HEK293 (cell line): ENCODE measurements around the gene ACRBP.

Experiments used
- CTCF ChIA-PET: fragments of 350-600 bp; formaldehyde crosslinking; extraction: SDS; loops from one replicate; lab custom pipeline; 2021; ENCODE audit warnings: antibody characterized with exemption; lab: Yijun Ruan, JAX
- POLR2A ChIA-PET: fragments of 300-600 bp; formaldehyde crosslinking; extraction: SDS; loops from one replicate; lab custom pipeline; 2020; ENCODE audit warnings: antibody characterized with exemption, inconsistent platforms; lab: Yijun Ruan, JAX
- H3K27ac ChIP-seq: fragments of 200-500 bp; sonication (Bioruptor generic); 2 replicates; pipeline ENCODE4 v1.5.1; 2014; ENCODE audit warnings: low read depth, low read length, control low read depth, inconsistent platforms; ENCODE audit errors: extremely low read depth
- H3K36me3 ChIP-seq, 2 experiments: fragments of 200-500 bp in 1 of 2; sonication (Bioruptor generic) in 1 of 2; 1 replicate in 1 of 2; 2 replicates in 1 of 2; pipeline ENCODE4 v1.5.1; 2014 to 2017; ENCODE audit warnings: inconsistent platforms in 2 of 2, low read length in 2 of 2; ENCODE audit not compliant: control insufficient read depth in 2 of 2, insufficient read depth in 1 of 2
- H3K4me1 ChIP-seq: fragments of 200-500 bp; sonication (Bioruptor generic); 2 replicates; pipeline ENCODE4 v1.5.1; 2014; ENCODE audit warnings: mild to moderate bottlenecking, low read length, inconsistent platforms; ENCODE audit not compliant: control insufficient read depth, insufficient read depth
- H3K4me3 ChIP-seq: 2 replicates; pipeline ENCODE4 v1.5.1; 2011; ENCODE audit warnings: low read depth, mild to moderate bottlenecking, control low read depth, low read length, moderate library complexity
- H3K9me3 ChIP-seq: fragments of 200-500 bp; sonication (Bioruptor generic); 2 replicates; pipeline ENCODE4 v1.5.1; 2014; ENCODE audit warnings: low read depth, low read length, inconsistent platforms; ENCODE audit not compliant: control insufficient read depth, insufficient read depth
- GLIS2 ChIP-seq: fragments of 450-650 bp; formaldehyde crosslinking; IDR thresholded peaks from 2 replicates; pipeline ENCODE4 v1.5.1; 2016; ENCODE audit warnings: missing biosample characterization, missing genetic modification characterization
- KLF10 ChIP-seq: fragments of 450-650 bp; IDR thresholded peaks from 2 replicates; pipeline ENCODE4 v1.5.1; 2018; ENCODE audit warnings: missing biosample characterization, mild to moderate bottlenecking, missing genetic modification characterization
- MYNN ChIP-seq: fragments of 450-650 bp; formaldehyde crosslinking; IDR thresholded peaks from 2 replicates; pipeline ENCODE4 v1.5.1; 2016; ENCODE audit warnings: missing biosample characterization, missing genetic modification characterization, borderline replicate concordance
- OVOL3 ChIP-seq: fragments of 450-650 bp; formaldehyde crosslinking; IDR thresholded peaks from 2 replicates; pipeline ENCODE4 v1.5.1; 2016; ENCODE audit warnings: missing biosample characterization, missing genetic modification characterization
- SP3 ChIP-seq: fragments of 450-650 bp; formaldehyde crosslinking; IDR thresholded peaks from 2 replicates; pipeline ENCODE4 v1.5.1; 2016; ENCODE audit warnings: missing biosample characterization, missing genetic modification characterization
- ZFHX2 ChIP-seq: fragments of 450-650 bp; formaldehyde crosslinking; conservative IDR thresholded peaks from 2 replicates; pipeline ENCODE4 v1.5.1; 2016; ENCODE audit warnings: missing biosample characterization, missing genetic modification characterization
- ZIC2 ChIP-seq: fragments of 450-650 bp; formaldehyde crosslinking; IDR thresholded peaks from 2 replicates; pipeline ENCODE4 v1.5.1; 2016; ENCODE audit warnings: missing biosample characterization, missing genetic modification characterization
- ZNF10 ChIP-seq: fragments of 450-650 bp; formaldehyde crosslinking; IDR thresholded peaks from 2 replicates; pipeline ENCODE4 v1.5.1; 2017; ENCODE audit warnings: missing biosample characterization, missing genetic modification characterization
- ZNF112 ChIP-seq: fragments of 450-650 bp; formaldehyde crosslinking; IDR thresholded peaks from 2 replicates; pipeline ENCODE4 v1.5.0; 2017; ENCODE audit warnings: missing biosample characterization, missing genetic modification characterization
- ZNF157 ChIP-seq: fragments of 450-650 bp; formaldehyde crosslinking; IDR thresholded peaks from 2 replicates; pipeline ENCODE4 v1.5.1; 2016; ENCODE audit warnings: missing biosample characterization, missing genetic modification characterization
- ZNF19 ChIP-seq: fragments of 450-650 bp; formaldehyde crosslinking; IDR thresholded peaks from 2 replicates; pipeline ENCODE4; 2016; ENCODE audit warnings: missing biosample characterization, missing genetic modification characterization, low read depth
- ZNF292 ChIP-seq: fragments of 450-650 bp; formaldehyde crosslinking; IDR thresholded peaks from 2 replicates; pipeline ENCODE4 v1.5.1; 2016; ENCODE audit warnings: low read depth, missing biosample characterization, missing genetic modification characterization, borderline replicate concordance
- ZNF341 ChIP-seq: fragments of 450-650 bp; formaldehyde crosslinking; IDR thresholded peaks from 2 replicates; pipeline ENCODE4; 2016; ENCODE audit warnings: low read depth, missing biosample characterization, missing genetic modification characterization
- ZNF394 ChIP-seq: fragments of 450-650 bp; formaldehyde crosslinking; IDR thresholded peaks from 2 replicates; pipeline ENCODE4 v1.5.1; 2016; ENCODE audit warnings: missing biosample characterization, missing genetic modification characterization, mild to moderate bottlenecking, moderate library complexity, borderline replicate concordance
- ZNF416 ChIP-seq: fragments of 450-650 bp; formaldehyde crosslinking; IDR thresholded peaks from 2 replicates; pipeline ENCODE4 v1.5.1; 2016; ENCODE audit warnings: missing biosample characterization, missing genetic modification characterization
- ZNF426 ChIP-seq: fragments of 450-650 bp; formaldehyde crosslinking; IDR thresholded peaks from 2 replicates; pipeline ENCODE4 v1.5.1; 2017; ENCODE audit warnings: missing biosample characterization, missing genetic modification characterization, mild to moderate bottlenecking, inconsistent platforms, moderate library complexity
- ZNF48 ChIP-seq: fragments of 450-650 bp; formaldehyde crosslinking; IDR thresholded peaks from 2 replicates; pipeline ENCODE4 v1.5.1; 2016; ENCODE audit warnings: missing biosample characterization, missing genetic modification characterization
- ZNF560 ChIP-seq: fragments of 450-650 bp; formaldehyde crosslinking; IDR thresholded peaks from 2 replicates; pipeline ENCODE4 v1.5.1; 2017; ENCODE audit warnings: missing biosample characterization, missing genetic modification characterization, borderline replicate concordance
- ZNF585B ChIP-seq: fragments of 450-650 bp; formaldehyde crosslinking; IDR thresholded peaks from 2 replicates; pipeline ENCODE4 v1.5.1; 2016; ENCODE audit warnings: missing biosample characterization, missing genetic modification characterization
- ZNF623 ChIP-seq: fragments of 450-650 bp; formaldehyde crosslinking; IDR thresholded peaks from 2 replicates; pipeline ENCODE4 v1.5.1; 2016; ENCODE audit warnings: missing biosample characterization, missing genetic modification characterization
- TF ChIP-seq, protein P1 (sequence below): fragments of 450-650 bp; IDR thresholded peaks from 2 replicates; pipeline ENCODE4 v1.5.1; 2018; ENCODE audit warnings: missing biosample characterization, mild to moderate bottlenecking, missing genetic modification characterization
- TF ChIP-seq, protein P2 (sequence below): fragments of 450-650 bp; formaldehyde crosslinking; IDR thresholded peaks from 2 replicates; pipeline ENCODE4 v1.5.1; 2016; ENCODE audit warnings: missing biosample characterization, missing genetic modification characterization
- TF ChIP-seq, protein P3 (sequence below): fragments of 450-650 bp; formaldehyde crosslinking; IDR thresholded peaks from 2 replicates; pipeline ENCODE4 v1.5.1; 2017; ENCODE audit warnings: missing biosample characterization, missing genetic modification characterization
- TF ChIP-seq, protein P4 (sequence below): fragments of 450-650 bp; formaldehyde crosslinking; IDR thresholded peaks from 2 replicates; pipeline ENCODE4 v1.5.1; 2016; ENCODE audit warnings: missing biosample characterization, missing genetic modification characterization
- TF ChIP-seq, protein P5 (sequence below): fragments of 450-650 bp; formaldehyde crosslinking; IDR thresholded peaks from 2 replicates; pipeline ENCODE4 v1.5.1; 2016; ENCODE audit warnings: missing biosample characterization, missing genetic modification characterization
- TF ChIP-seq, protein P6 (sequence below): fragments of 450-650 bp; formaldehyde crosslinking; IDR thresholded peaks from 2 replicates; pipeline ENCODE4 v1.5.1; 2016; ENCODE audit warnings: missing biosample characterization, missing genetic modification characterization

Gene ACRBP

DNA sequence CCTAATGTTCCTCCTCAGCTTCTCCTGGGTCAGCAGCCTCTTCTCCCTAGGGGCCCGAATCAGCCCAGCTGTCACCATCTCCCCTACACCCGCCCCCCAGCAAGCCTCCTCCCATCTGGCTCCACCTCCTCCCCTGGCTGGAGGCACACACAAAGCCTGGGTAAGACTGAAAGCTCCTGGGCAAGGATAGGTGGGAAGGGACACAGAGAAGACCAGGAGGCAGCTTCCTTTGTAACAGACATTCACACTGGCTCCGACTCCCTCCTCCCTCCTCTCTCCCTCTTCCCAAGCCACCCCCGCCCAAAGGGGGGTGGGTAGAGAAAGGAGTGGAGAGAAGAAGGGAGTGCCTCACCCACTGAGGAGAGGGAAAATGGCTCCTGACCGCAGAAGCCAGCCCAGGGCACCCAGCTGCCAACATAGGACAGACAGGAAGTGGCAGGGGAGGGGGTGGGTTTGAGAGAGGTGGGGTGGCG, 44.1 kb downstream of the ACRBP start (continued):
- TF ChIP-seq ZNF48 (tag by site-specific recombination) = no peak
- TF ChIP-seq ZNF416 (tag by site-specific recombination) = no peak
- TF ChIP-seq ZNF157 (tag by site-specific recombination) = no peak
- no peak for TF ChIP-seq ZNF585B
- TF ChIP-seq MYNN (tag by site-specific recombination) = no peak
- TF ChIP-seq, protein P1, sequence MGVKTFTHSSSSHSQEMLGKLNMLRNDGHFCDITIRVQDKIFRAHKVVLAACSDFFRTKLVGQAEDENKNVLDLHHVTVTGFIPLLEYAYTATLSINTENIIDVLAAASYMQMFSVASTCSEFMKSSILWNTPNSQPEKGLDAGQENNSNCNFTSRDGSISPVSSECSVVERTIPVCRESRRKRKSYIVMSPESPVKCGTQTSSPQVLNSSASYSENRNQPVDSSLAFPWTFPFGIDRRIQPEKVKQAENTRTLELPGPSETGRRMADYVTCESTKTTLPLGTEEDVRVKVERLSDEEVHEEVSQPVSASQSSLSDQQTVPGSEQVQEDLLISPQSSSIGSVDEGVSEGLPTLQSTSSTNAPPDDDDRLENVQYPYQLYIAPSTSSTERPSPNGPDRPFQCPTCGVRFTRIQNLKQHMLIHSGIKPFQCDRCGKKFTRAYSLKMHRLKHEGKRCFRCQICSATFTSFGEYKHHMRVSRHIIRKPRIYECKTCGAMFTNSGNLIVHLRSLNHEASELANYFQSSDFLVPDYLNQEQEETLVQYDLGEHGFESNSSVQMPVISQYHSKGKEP (tag by site-specific recombination) = no peak
- TF ChIP-seq ZNF10 (tag by site-specific recombination) = no peak
- TF ChIP-seq ZNF19 (tag by site-specific recombination) = no peak
- TF ChIP-seq, protein P2, sequence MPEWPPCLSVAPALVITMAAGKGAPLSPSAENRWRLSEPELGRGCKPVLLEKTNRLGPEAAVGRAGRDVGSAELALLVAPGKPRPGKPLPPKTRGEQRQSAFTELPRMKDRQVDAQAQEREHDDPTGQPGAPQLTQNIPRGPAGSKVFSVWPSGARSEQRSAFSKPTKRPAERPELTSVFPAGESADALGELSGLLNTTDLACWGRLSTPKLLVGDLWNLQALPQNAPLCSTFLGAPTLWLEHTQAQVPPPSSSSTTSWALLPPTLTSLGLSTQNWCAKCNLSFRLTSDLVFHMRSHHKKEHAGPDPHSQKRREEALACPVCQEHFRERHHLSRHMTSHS = no peak
- TF ChIP-seq ZNF341 (tag by site-specific recombination) = peak; percentile 55
- TF ChIP-seq SP3 (tag by site-specific recombination) = peak; percentile 61
- TF ChIP-seq ZNF426 (tag by site-specific recombination) = no peak
- TF ChIP-seq ZNF394 (tag by site-specific recombination) = 0 out of 2 replicates have a peak, but pooled peaks have one; percentile 31
- peak; percentile 40; the same call in 1 of the 2 replicates for TF ChIP-seq ZIC2 (tag by site-specific recombination)
- TF ChIP-seq, protein P3, sequence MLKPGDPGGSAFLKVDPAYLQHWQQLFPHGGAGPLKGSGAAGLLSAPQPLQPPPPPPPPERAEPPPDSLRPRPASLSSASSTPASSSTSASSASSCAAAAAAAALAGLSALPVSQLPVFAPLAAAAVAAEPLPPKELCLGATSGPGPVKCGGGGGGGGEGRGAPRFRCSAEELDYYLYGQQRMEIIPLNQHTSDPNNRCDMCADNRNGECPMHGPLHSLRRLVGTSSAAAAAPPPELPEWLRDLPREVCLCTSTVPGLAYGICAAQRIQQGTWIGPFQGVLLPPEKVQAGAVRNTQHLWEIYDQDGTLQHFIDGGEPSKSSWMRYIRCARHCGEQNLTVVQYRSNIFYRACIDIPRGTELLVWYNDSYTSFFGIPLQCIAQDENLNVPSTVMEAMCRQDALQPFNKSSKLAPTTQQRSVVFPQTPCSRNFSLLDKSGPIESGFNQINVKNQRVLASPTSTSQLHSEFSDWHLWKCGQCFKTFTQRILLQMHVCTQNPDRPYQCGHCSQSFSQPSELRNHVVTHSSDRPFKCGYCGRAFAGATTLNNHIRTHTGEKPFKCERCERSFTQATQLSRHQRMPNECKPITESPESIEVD (tag by site-specific recombination) = no peak

DNA sequence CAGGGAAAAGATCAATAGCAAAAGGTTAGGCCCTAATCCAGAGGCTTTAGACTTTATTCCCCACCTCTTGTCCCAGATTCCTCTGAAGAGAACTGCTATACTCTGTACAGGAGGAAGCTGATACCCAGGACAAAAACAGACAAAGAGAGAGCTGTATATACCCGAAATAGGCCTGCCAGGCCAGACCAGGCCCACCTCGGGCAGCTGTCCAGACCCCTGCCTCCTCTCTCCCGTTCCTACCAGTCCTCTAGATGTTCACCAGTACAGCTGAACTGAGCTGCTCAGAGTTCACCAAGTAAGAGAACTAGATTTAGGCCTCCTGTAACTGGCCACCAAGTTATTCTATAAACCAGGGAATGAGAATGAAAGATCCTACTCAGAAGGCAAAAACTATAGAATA, 44.7 kb downstream of the ACRBP start:
- ChIA-PET CTCF (interaction anchor here (0.7 to 2.0 kb wide), 8 partner anchors 19 to 223 kb away, joined by 3 to 9 read pairs (median 4); no protein-coding TSS in a partner anchor), POLR2A (no interaction called here)
- Histone ChIP-seq H3K4me3 (no peak overlapping the region), H3K36me3 (peaks cover 51 to 85% of the 10 kb centered on the region in 2 experiments), H3K27ac (no peak overlapping the region), H3K9me3 (no peaks in the 10 kb centered on the region), H3K4me1 (peaks cover 13% of the 10 kb centered on the region)
- TF ChIP-seq, protein P4, sequence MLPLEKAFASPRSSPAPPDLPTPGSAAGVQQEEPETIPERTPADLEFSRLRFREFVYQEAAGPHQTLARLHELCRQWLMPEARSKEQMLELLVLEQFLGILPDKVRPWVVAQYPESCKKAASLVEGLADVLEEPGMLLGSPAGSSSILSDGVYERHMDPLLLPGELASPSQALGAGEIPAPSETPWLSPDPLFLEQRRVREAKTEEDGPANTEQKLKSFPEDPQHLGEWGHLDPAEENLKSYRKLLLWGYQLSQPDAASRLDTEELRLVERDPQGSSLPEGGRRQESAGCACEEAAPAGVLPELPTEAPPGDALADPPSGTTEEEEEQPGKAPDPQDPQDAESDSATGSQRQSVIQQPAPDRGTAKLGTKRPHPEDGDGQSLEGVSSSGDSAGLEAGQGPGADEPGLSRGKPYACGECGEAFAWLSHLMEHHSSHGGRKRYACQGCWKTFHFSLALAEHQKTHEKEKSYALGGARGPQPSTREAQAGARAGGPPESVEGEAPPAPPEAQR (tag by site-specific recombination) = no peak
- TF ChIP-seq ZNF112 (tag by site-specific recombination) (no peak), ZNF560 (tag by site-specific recombination) (no peak), ZNF48 (tag by site-specific recombination) (no peak), ZFHX2 (tag by site-specific recombination) (no peak), ZNF341 (tag by site-specific recombination) (no peak), GLIS2 (tag by site-specific recombination) (no peak), ZNF623 (tag by site-specific recombination) (no peak), OVOL3 (tag by site-specific recombination) (no peak), KLF10 (tag by site-specific recombination) (no peak), ZNF292 (tag by site-specific recombination) (no peak)
- TF ChIP-seq, protein P5, sequence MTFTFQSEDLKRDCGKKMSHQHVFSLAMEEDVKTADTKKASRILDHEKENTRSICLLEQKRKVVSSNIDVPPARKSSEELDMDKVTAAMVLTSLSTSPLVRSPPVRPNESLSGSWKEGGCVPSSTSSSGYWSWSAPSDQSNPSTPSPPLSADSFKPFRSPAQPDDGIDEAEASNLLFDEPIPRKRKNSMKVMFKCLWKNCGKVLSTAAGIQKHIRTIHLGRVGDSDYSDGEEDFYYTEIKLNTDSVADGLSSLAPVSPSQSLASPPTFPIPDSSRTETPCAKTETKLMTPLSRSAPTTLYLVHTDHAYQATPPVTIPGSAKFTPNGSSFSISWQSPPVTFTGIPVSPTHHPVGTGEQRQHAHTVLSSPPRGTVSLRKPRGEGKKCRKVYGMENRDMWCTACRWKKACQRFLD (tag by site-specific recombination) = no peak
- TF ChIP-seq, protein P6, sequence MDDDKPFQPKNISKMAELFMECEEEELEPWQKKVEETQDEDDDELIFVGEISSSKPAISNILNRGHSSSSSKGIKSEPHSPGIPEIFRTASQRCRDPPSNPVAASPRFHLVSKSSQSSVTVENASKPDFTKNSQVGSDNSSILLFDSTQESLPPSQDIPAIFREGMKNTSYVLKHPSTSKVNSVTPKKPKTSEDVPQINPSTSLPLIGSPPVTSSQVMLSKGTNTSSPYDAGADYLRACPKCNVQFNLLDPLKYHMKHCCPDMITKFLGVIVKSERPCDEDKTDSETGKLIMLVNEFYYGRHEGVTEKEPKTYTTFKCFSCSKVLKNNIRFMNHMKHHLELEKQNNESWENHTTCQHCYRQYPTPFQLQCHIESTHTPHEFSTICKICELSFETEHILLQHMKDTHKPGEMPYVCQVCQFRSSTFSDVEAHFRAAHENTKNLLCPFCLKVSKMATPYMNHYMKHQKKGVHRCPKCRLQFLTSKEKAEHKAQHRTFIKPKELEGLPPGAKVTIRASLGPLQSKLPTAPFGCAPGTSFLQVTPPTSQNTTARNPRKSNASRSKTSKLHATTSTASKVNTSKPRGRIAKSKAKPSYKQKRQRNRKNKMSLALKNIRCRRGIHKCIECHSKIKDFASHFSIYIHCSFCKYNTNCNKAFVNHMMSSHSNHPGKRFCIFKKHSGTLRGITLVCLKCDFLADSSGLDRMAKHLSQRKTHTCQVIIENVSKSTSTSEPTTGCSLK (tag by site-specific recombination) = no peak
